NCI-H2196 (cell line): ENCODE data around the gene TMED10.
A peak's percentile ranks its signal among the peaks of the same experiment; 100 is the strongest.
"Not testable (repeated sequence)": the region's sequence is repeated elsewhere in the genome, so short reads cannot be mapped to it uniquely, and the experiment has no call there.

Experiments
- DNase-seq: peaks from one replicate; lab custom pipeline; 2025; ENCODE audit not compliant: unreplicated experiment; lab: John Stamatoyannopoulos, UW

The TMED10 gene

GRCh38 chr14:75163677-75164076, 12.7 kb downstream of the TMED10 start:
- no peak for DNase-seq

- DNase-seq = no peak
Observed at GRCh38 chr14:75162631-75163030, 13.8 kb downstream of the TMED10 start.

- DNase-seq = no peak
Observed at GRCh38 chr14:75158843-75159614, 17.4 kb downstream of the TMED10 start.

- DNase-seq = no peak
Observed at GRCh38 chr14:75156901-75157300, 19.5 kb downstream of the TMED10 start.

- no peak for DNase-seq
Observed at GRCh38 chr14:75156111-75156510, 20.3 kb downstream of the TMED10 start.

- DNase-seq = no peak
Observed at GRCh38 chr14:75155169-75155568, 21.2 kb downstream of the TMED10 start.

GRCh38 chr14:75153295-75153694, 23.1 kb downstream of the TMED10 start:
- no peak for DNase-seq

GRCh38 chr14:75151851-75152250, 24.6 kb downstream of the TMED10 start:
- DNase-seq = no peak

GRCh38 chr14:75150637-75151036, 25.8 kb downstream of the TMED10 start:
- DNase-seq = not testable (repeated sequence)

- DNase-seq = no peak
Observed at GRCh38 chr14:75150150-75150549, 26.3 kb downstream of the TMED10 start.

GRCh38 chr14:75147423-75148071, 28.9 kb downstream of the TMED10 start:
- DNase-seq = no peak

- DNase-seq = no peak
Observed at GRCh38 chr14:75144944-75145343, 31.5 kb downstream of the TMED10 start.

GRCh38 chr14:75143761-75144527, 32.5 kb downstream of the TMED10 start:
- no peak for DNase-seq

- no peak for DNase-seq
Observed at GRCh38 chr14:75142494-75142893, 33.9 kb downstream of the TMED10 start.

GRCh38 chr14:75141967-75142366, 34.4 kb downstream of the TMED10 start:
- DNase-seq = peak; percentile 37

- no peak for DNase-seq
Observed at GRCh38 chr14:75141062-75141461, 35.4 kb downstream of the TMED10 start.

- no peak for DNase-seq
Observed at GRCh38 chr14:75140620-75141019, 35.8 kb downstream of the TMED10 start.

GRCh38 chr14:75139185-75139584, 37.2 kb downstream of the TMED10 start:
- no peak for DNase-seq

GRCh38 chr14:75138492-75138891, 37.9 kb downstream of the TMED10 start:
- no peak for DNase-seq

GRCh38 chr14:75134644-75135043, 41.8 kb downstream of the TMED10 start:
- no peak for DNase-seq

GRCh38 chr14:75133597-75133996, 42.8 kb downstream of the TMED10 start:
- no peak for DNase-seq
